ENCODE results near the gene ZNF2.

ZNF2 gene

DNA sequence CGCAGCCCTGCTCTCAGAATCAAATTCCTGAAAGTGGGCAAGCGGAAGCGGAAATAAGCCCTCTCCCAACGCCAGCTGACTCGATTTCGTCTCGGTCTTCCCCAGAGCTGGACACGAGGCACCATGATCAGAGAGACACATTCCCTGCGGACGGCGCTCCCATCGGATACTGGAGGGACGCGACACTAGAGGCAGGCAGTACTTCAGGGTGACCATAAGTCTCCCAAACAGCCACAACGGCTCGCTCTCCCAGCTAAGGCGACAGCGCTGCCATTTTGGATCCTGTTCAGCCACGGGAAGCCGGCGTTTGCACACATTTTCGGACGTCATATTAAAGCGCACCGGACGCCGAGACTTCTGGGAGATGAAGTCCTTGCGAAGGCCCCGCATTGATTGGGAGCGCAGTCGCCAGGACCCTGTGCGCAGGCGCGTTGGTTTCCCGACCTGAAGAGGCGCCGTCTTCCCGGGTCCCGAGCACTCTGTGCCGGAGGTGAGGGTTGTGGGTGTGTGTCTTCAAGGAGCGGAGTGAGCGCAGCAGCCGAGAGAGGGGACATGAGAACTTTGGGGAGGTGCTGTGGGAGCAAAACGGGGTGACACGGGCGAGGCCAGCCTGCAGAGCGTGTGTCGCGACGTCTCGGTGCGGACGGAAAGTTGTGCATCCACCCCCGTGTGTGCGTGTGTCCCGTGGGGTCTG, at the start of gene ZNF2:
TSS of gene ZNF2 (plus strand) at position 439 of the 694 bp plus-strand sequence. CDS start 10,418 bp downstream, outside the sequence.
- peak; percentile 94 for DNase-seq (ENCODE audit: low read depth)
- TF ChIP-seq, protein P1, sequence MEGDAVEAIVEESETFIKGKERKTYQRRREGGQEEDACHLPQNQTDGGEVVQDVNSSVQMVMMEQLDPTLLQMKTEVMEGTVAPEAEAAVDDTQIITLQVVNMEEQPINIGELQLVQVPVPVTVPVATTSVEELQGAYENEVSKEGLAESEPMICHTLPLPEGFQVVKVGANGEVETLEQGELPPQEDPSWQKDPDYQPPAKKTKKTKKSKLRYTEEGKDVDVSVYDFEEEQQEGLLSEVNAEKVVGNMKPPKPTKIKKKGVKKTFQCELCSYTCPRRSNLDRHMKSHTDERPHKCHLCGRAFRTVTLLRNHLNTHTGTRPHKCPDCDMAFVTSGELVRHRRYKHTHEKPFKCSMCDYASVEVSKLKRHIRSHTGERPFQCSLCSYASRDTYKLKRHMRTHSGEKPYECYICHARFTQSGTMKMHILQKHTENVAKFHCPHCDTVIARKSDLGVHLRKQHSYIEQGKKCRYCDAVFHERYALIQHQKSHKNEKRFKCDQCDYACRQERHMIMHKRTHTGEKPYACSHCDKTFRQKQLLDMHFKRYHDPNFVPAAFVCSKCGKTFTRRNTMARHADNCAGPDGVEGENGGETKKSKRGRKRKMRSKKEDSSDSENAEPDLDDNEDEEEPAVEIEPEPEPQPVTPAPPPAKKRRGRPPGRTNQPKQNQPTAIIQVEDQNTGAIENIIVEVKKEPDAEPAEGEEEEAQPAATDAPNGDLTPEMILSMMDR (IDR thresholded peaks at IDR 0.05; ENCODE audit: low read depth, low read length, missing control alignments) = no peak
- H3K4me3 ChIP-seq (ENCODE audit: low read depth, low read length) = peak within 1 kb of the TSS; percentile 70

DNA sequence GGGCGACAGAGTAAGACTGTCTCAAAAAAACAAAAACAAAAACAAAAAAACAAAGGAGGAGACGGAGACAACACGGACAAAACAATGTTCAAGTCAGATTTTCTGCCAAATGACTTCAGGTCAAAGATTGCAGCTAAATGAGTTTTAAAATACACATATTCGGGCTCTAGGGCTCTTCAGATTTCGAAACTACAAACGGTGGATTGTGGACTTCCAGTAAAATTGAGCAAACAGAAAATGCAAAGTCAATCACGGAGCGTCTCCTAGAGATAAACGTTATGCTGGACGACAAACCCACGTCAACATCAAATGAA, 44.6 kb upstream of the ZNF2 start:
- no peak for DNase-seq (ENCODE audit: low read depth)
- peak overlapping the region; percentile 99 for H3K4me3 ChIP-seq (ENCODE audit: low read depth, low read length)
- TF ChIP-seq, protein P1 (IDR thresholded peaks at IDR 0.05; ENCODE audit: low read depth, low read length, missing control alignments) = no peak

DNA sequence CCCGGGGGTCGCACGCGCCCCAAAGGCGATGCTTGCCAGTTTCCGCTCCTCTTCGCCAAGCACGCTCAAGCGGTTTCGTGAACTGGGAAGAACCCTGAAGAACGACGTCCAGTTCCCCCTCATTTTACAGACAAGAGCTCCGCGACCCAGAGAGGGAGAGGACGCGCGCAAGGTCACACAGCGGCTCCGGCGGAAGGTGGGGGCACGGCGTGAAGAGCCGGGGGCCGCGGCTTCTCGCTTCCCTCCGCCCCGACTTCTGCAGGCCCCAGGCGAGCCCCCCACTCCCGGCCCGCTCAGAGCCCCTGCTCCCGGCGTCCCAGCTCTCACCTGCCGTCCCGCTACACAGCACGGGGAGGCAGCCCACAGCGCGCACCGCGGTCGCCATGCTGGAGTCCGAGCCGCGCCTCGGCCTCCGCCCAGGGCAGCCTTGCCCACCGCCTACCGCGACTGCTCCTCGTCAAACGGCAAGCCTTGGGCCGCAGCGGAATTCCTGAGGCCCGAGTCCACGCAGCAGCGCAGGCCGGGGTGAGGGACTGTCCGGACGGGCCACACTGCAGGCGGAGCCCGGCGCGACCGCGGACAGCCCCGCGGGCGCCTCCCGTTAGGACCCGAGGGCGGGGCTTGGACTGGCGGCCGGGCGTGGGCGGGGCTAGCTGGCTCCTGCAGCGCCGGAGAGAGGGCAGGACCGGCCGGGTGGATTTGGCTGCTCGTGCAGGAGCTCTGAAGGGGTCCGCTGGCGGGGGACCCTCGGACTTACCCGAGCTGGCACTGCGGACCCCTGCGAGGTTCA, 44.0 kb upstream of the ZNF2 start, which contains the start of gene MRPS5:
TSS of gene MRPS5 (minus strand) at position 402 of the 790 bp plus-strand sequence. CDS start at position 385, 17 bp downstream.
- TF ChIP-seq, protein P1 (IDR thresholded peaks at IDR 0.05; ENCODE audit: low read depth, low read length, missing control alignments) = no peak
- peak within 1 kb of the TSS; percentile 99 for H3K4me3 ChIP-seq (ENCODE audit: low read depth, low read length)
- DNase-seq (ENCODE audit: low read depth) = peak; percentile 21

DNA sequence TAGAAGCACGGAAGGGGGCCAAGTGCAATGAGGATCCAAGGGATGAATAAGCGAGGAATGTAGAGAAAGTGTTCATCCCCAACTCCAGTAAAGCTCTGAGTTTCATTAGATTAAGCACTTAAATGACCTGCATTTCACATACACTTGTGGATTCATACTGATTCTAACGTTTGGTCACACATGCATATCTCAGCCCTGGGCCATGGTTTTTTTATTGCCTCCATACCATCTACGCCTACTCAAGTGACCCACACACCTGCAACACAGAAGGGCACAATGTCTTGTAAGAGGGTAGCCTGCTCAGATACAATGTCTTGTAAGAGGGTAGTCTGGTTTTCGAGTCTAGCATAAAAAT, 43.4 kb upstream of the ZNF2 start:
- no peak for DNase-seq (ENCODE audit: low read depth)

DNA sequence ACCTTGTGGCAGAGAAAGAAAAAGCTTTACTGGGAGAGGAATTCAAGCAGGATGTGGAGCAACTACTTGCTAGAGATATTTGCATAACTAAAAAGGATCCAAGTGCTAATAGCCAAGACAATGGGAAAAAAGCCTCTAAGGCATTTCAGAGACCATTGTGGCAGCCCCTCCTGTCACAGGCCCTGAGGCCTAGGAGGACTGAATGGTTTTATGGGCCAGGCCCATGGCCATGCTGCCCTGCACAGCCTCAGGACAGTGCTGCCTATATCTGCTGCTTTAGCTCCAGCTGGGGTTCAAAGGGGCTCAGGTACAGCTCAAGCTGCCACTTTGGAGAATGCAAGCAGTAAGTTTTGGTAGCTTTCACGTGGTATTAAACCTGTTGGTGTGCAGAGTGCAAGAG, 26.9 kb upstream of the ZNF2 start:
- TF ChIP-seq, protein P1 (IDR thresholded peaks at IDR 0.05; ENCODE audit: low read depth, low read length, missing control alignments) = no peak
- H3K4me3 ChIP-seq (ENCODE audit: low read depth, low read length) = no peak overlapping the region
- DNase-seq (ENCODE audit: low read depth) = no peak

More for the DNA sequence above, 43.4 kb upstream of the ZNF2 start:
- TF ChIP-seq, protein P1 (IDR thresholded peaks at IDR 0.05; ENCODE audit: low read depth, low read length, missing control alignments) = no peak
- peak overlapping the region; percentile 99 for H3K4me3 ChIP-seq (ENCODE audit: low read depth, low read length)

DNA sequence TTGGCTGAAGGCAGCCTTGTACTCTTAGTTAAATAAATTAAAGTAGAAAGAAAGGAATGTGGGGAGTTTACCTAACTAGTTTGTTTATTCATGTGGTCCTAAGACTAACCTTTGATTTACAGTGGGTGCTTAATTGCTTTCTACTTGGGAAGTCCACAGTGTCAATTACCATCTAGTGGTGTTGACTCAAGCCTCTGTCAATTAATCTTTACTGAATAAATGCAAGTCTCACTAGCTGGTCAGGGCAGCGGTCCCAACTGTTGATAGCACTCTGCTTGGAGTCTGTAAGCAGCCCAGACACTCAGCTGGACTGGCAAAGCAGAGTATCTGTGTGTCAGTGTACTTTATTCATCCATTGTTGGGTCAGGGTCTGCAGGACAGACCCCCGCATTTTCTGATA, 21.8 kb upstream of the ZNF2 start:
- no peak overlapping the region for H3K4me3 ChIP-seq (ENCODE audit: low read depth, low read length)
- TF ChIP-seq, protein P1 (IDR thresholded peaks at IDR 0.05; ENCODE audit: low read depth, low read length, missing control alignments) = no peak
- DNase-seq (ENCODE audit: low read depth) = no peak
